ENCODE measurements around the gene PAX1.

GRCh38 chr20:21729316-21729715, 23.9 kb downstream of the PAX1 start:
- TF ChIP-seq POLR2A (IDR thresholded peaks at IDR 0.05), result no peak
- TF ChIP-seq, protein P1, sequence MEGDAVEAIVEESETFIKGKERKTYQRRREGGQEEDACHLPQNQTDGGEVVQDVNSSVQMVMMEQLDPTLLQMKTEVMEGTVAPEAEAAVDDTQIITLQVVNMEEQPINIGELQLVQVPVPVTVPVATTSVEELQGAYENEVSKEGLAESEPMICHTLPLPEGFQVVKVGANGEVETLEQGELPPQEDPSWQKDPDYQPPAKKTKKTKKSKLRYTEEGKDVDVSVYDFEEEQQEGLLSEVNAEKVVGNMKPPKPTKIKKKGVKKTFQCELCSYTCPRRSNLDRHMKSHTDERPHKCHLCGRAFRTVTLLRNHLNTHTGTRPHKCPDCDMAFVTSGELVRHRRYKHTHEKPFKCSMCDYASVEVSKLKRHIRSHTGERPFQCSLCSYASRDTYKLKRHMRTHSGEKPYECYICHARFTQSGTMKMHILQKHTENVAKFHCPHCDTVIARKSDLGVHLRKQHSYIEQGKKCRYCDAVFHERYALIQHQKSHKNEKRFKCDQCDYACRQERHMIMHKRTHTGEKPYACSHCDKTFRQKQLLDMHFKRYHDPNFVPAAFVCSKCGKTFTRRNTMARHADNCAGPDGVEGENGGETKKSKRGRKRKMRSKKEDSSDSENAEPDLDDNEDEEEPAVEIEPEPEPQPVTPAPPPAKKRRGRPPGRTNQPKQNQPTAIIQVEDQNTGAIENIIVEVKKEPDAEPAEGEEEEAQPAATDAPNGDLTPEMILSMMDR (IDR thresholded peaks at IDR 0.05), result no peak

All from suprapubic skin (tissue), 3 donors.